MCF 10A (cell line): ENCODE results near the gene ACOT7. TPM values are rescaled to one million over a fixed set of nuclear protein-coding genes. Genes with fewer than 3 reads are reported as not detected.

Experiments
- BruUV-seq: library from RNA; stranded (reverse); fragments of 400-500 nt; replicated peaks from 2 replicates; lab custom pipeline; 2021; lab: Mats Ljungman, UMichigan
- CTCF ChIA-PET: fragments of 300-600 bp; sonication (Branson Sonifier 250); formaldehyde crosslinking; extraction: SDS; loops from one replicate; lab custom pipeline; 2021; ENCODE audit warnings: antibody characterized with exemption, inconsistent platforms; lab: Yijun Ruan, JAX
- POLR2A ChIA-PET: fragments of 300-600, 350-650 bp; sonication (Branson Sonifier 250); formaldehyde crosslinking; extraction: SDS; loops from one replicate; lab custom pipeline; 2020; ENCODE audit warnings: antibody characterized with exemption, inconsistent platforms; lab: Yijun Ruan, JAX
- DNase-seq: peaks from one replicate; pipeline ENCODE4 v3.0.0-alpha.2; 2018; ENCODE audit not compliant: unreplicated experiment
- H3K27ac Mint-ChIP-seq: one replicate; pipeline ENCODE4 v1.8.0; 2022; ENCODE audit warnings: mild to moderate bottlenecking, low read depth, mixed read lengths; ENCODE audit not compliant: unreplicated experiment
- H3K27me3 Mint-ChIP-seq: one replicate; pipeline ENCODE4 v1.8.0; 2022; ENCODE audit warnings: mixed read lengths; ENCODE audit not compliant: insufficient read depth, unreplicated experiment
- H3K36me3 Mint-ChIP-seq: one replicate; pipeline ENCODE4 v1.8.0; 2022; ENCODE audit warnings: mild to moderate bottlenecking, moderate library complexity, mixed read lengths; ENCODE audit not compliant: insufficient read depth, unreplicated experiment
- H3K4me1 Mint-ChIP-seq: one replicate; pipeline ENCODE4 v1.8.0; 2022; ENCODE audit warnings: mixed read lengths; ENCODE audit not compliant: insufficient read depth, unreplicated experiment
- H3K4me3 Mint-ChIP-seq: one replicate; pipeline ENCODE4 v1.8.0; 2022; ENCODE audit warnings: mild to moderate bottlenecking, moderate library complexity, mixed read lengths; ENCODE audit not compliant: unreplicated experiment
- H3K9me3 Mint-ChIP-seq: one replicate; pipeline ENCODE4 v1.8.0; 2022; ENCODE audit warnings: mixed read lengths; ENCODE audit not compliant: unreplicated experiment
- CTCF ChIP-seq: fragments of 200-600 bp; IDR thresholded peaks from one replicate; pipeline ENCODE4 v1.8.0; 2022; ENCODE audit warnings: antibody characterized with exemption, mild to moderate bottlenecking; ENCODE audit not compliant: unreplicated experiment
- intact Hi-C: fragments of 100-400 bp; cut with micrococcal nuclease; formaldehyde crosslinking; loops from 2 replicates; pipeline ENCODE4 v1.14.1; 2022
- total RNA-seq: library from RNA; stranded (reverse); gene quantifications from 2 replicates; pipeline ENCODE4 v1.2.3, GENCODE V29; 2022

ACOT7 gene
- total RNA-seq, 1 experiment from 2014 or later, result 117 TPM

GRCh38 chr1:6358757-6359201, 34.8 kb downstream of the ACOT7 start:
- no peak overlapping the region for H3K27ac Mint-ChIP-seq
- no peak for DNase-seq
- BruUV-seq, result no TSS peak
- intact Hi-C loops, result no loop called here
- peaks cover 6% of the 10 kb centered on the region for H3K36me3 Mint-ChIP-seq
- H3K4me1 Mint-ChIP-seq, result peaks cover 25% of the 10 kb centered on the region
- H3K4me3 Mint-ChIP-seq, result no peak overlapping the region
- no peak for TF ChIP-seq CTCF
- POLR2A ChIA-PET, result interaction anchor here (1.0 to 6.3 kb wide), 3 partner anchors 26 to 46 kb away, joined by 3 to 38 read pairs (median 4); partner anchors contain the start of gene ACOT7
- H3K9me3 Mint-ChIP-seq, result no peaks in the 10 kb centered on the region
- H3K27me3 Mint-ChIP-seq, result no peaks in the 10 kb centered on the region
- CTCF ChIA-PET, result interaction anchor here (0.6 to 9.6 kb wide), 11 partner anchors 8 to 123 kb away, joined by 3 to 188 read pairs (median 6); no protein-coding TSS in a partner anchor

DNA sequence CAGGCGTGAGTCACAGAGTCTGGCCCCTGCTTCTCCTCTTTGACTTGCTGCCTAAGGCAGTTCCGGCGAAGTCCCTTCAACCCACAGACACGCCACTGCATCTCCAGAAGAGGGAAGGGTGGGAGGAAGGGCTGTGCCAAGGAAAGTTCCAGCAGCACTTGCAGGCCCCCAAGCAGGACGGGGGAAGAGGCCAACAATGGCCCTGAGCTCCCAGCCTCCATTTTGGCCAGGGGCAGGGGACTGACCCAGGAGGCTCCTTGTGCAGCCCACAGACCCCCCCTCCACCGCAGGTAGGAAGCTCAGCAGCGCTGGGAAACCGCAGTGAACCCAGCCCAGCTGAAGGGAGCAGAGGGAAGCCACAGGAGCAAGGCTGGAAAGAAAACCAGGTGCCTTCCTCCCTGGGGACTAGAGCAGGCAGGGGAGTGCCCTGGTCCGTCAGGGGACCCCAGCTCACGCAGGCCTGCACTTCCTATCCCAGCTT, 35.4 kb downstream of the ACOT7 start:
- Mint-ChIP-seq H3K4me3 (no peak overlapping the region), H3K27me3 (no peaks in the 10 kb centered on the region), H3K4me1 (peaks cover 21% of the 10 kb centered on the region), H3K9me3 (no peaks in the 10 kb centered on the region), H3K36me3 (peaks cover 6% of the 10 kb centered on the region), H3K27ac (no peak overlapping the region)
- peak; percentile 78 for DNase-seq
- POLR2A ChIA-PET, result interaction anchor here (0.5 to 1.6 kb wide), 4 partner anchors 13 to 189 kb away, joined by 3 to 5 read pairs (median 4); no protein-coding TSS in a partner anchor
- intact Hi-C loops, result no loop called here
- CTCF ChIA-PET, result interaction anchor here (0.6 to 9.6 kb wide), 17 partner anchors 8 to 212 kb away, joined by 3 to 188 read pairs (median 4); no protein-coding TSS in a partner anchor
- no TSS peak for BruUV-seq
- TF ChIP-seq CTCF, result no peak

DNA sequence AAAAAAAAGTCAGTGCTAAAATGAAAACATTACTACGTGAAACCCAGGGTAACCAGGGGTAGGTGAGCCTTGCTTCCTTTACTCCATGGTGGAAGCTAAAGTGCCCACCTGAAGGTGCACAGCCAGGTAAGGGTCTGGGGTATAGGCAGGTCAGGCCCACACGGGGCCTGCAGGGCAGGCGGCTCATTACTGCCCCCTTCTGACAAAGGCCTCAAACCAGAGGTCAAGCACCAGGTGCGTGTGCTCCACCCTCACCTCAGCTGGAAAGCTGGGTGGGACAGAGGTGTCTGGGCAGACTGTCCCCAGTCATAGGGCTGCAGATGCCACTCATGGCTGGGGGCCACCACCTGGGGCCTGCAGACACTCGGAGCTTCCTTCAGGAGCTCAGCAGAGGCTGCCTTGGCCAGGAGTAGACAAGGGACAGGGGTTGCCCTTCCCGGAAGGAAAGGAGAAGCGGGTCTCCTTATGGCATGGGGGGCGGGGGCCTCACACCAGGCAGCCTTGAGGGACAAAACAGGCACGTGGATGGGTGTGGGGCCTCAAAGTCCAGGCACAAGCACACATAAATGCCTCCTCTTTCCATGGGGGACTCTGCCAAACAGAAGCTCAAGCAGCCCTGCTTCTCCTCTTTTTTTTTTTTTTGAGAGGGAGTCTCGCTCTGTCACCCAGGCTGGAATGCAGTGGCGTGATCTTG, 36.2 kb downstream of the ACOT7 start:
- POLR2A ChIA-PET, result interaction anchor here (0.5 to 1.6 kb wide), 2 partner anchors 47 to 189 kb away, joined by 4 to 5 read pairs; no protein-coding TSS in a partner anchor

More for the DNA sequence above, 36.2 kb downstream of the ACOT7 start:
- TF ChIP-seq CTCF, result no peak
- intact Hi-C loops, result no loop called here
- Mint-ChIP-seq H3K27me3 (no peaks in the 10 kb centered on the region), H3K36me3 (peaks cover 6% of the 10 kb centered on the region), H3K27ac (no peak overlapping the region), H3K4me3 (no peak overlapping the region), H3K4me1 (peaks cover 21% of the 10 kb centered on the region), H3K9me3 (no peaks in the 10 kb centered on the region)
- no TSS peak for BruUV-seq
- CTCF ChIA-PET, result interaction anchor here (0.6 to 9.6 kb wide), 15 partner anchors 9 to 211 kb away, joined by 3 to 188 read pairs (median 4); no protein-coding TSS in a partner anchor
- no peak for DNase-seq
